Lung (tissue), 12 donors: ENCODE data around the gene CAPN13. TPM values are rescaled to one million over a fixed set of nuclear protein-coding genes. Genes with fewer than 3 reads are reported as not detected.

ENCODE experiments used
- ATAC-seq: fragments of 200-7000 bp; cut with Tn5 transposase; one replicate; pipeline ENCODE4 v1.9.1; 2020; ENCODE audit warnings: moderate number of reproducible peaks; ENCODE audit not compliant: insufficient read depth, low FRiP score
- DNase-seq, 3 donors: peaks; one replicate each; pipeline ENCODE4 v3.0.0-alpha.2; 2013 to 2017
- H3K27ac ChIP-seq, 2 donors: one replicate each; pipeline ENCODE4 v1.5.1; 2013; ENCODE audit warnings: mild to moderate bottlenecking in 2 of 2, moderate library complexity in 2 of 2, control low read depth in 1 of 2, inconsistent platforms in 1 of 2, low read depth in 1 of 2, low read length in 1 of 2
- H3K27me3 ChIP-seq, 3 donors: one replicate each; pipeline ENCODE4 v1.5.1; 2013; ENCODE audit warnings: low read length in 2 of 3; ENCODE audit not compliant: control insufficient read depth in 3 of 3, insufficient read depth in 3 of 3
- H3K36me3 ChIP-seq, 4 donors: one replicate each; pipeline ENCODE4 v1.5.1; 2013; ENCODE audit warnings: low read length in 4 of 4, mild to moderate bottlenecking in 1 of 4, moderate library complexity in 1 of 4; ENCODE audit not compliant: control insufficient read depth in 4 of 4, insufficient read depth in 4 of 4
- H3K4me1 ChIP-seq, 5 donors: one replicate each; pipeline ENCODE4 v1.5.1; 2013; ENCODE audit warnings: low read length in 5 of 5, mild to moderate bottlenecking in 2 of 5, moderate library complexity in 1 of 5; ENCODE audit not compliant: control insufficient read depth in 5 of 5, insufficient read depth in 5 of 5
- H3K4me3 ChIP-seq: one replicate; pipeline ENCODE4 v1.5.1; 2013; ENCODE audit warnings: mild to moderate bottlenecking, control low read depth, moderate library complexity
- H3K9ac ChIP-seq, 2 donors: one replicate each; pipeline ENCODE4 v1.5.1; 2013; ENCODE audit warnings: low read length in 2 of 2, control low read depth in 1 of 2; ENCODE audit not compliant: insufficient read depth in 1 of 2
- H3K9me3 ChIP-seq, 4 donors: one replicate each; pipeline ENCODE4 v1.5.1; 2013; ENCODE audit warnings: low read length in 3 of 4, mild to moderate bottlenecking in 1 of 4, moderate library complexity in 1 of 4; ENCODE audit not compliant: control insufficient read depth in 4 of 4, insufficient read depth in 3 of 4
- CTCF ChIP-seq: IDR thresholded peaks from 2 replicates; pipeline ENCODE4 v1.5.1; 2012; ENCODE audit warnings: mild to moderate bottlenecking; ENCODE audit errors: control extremely low read depth, extremely low read depth
- WGBS, 2 donors: extraction: QIAGEN DNeasy Blood & Tissue Kit; methylation state at CpG; one replicate each; pipeline ENCODE4 v1.1.7; 2013; 5-methylcytosine and 5-hydroxymethylcytosine counted together
- polyA plus RNA-seq, 2 donors: library from polyadenylated mRNA; stranded (reverse); fragments of 200-250 nt; gene quantifications; one replicate each; pipeline ENCODE4 v1.2.1, GENCODE V29; 2013
- total RNA-seq, 2 donors: library from RNA; depleted of rRNA in 1 of 2; stranded (reverse); fragments of >200 nt in 1 of 2; gene quantifications; one replicate each; pipeline ENCODE4 v1.2.1, GENCODE V29; 2014 to 2021
- donor health status: control.
- donor health status: control.
- donor health status: Bipolar disorder and iron deficiency.
- donor health status: healthy.
- donor health status: DM: yes; HTN: yes; CAD: no.

Gene CAPN13
- total and polyA plus RNA-seq, 4 donors, result 6.6 to 31.6 (median 8.2) TPM

GRCh38 chr2:30681022-30681421 lies 126.2 kb downstream of the CAPN13 start:
- peaks cover 0 to 4% (median 0%) of the 10 kb centered on the region in 5 donors for H3K4me1 ChIP-seq
- no peaks in the 10 kb centered on the region for H3K27me3 ChIP-seq
- no peak overlapping the region for H3K27ac ChIP-seq
- TF ChIP-seq CTCF, result no peak
- WGBS, 2 donors, result 92% methylated on average over 4 of the region's 4 CpGs
- H3K9me3 ChIP-seq, result peaks cover 0 to 2% (median 0%) of the 10 kb centered on the region in 4 donors
- no peak overlapping the region for H3K4me3 ChIP-seq
- DNase-seq (no peak), ATAC-seq (no peak)
- H3K9ac ChIP-seq, result no peak overlapping the region
- no peaks in the 10 kb centered on the region for H3K36me3 ChIP-seq

GRCh38 chr2:30680121-30680520 lies 127.1 kb downstream of the CAPN13 start:
- Histone ChIP-seq H3K27me3 (no peaks in the 10 kb centered on the region), H3K9ac (no peak overlapping the region), H3K4me3 (no peak overlapping the region), H3K27ac (no peak overlapping the region), H3K36me3 (no peaks in the 10 kb centered on the region), H3K9me3 (peaks cover 0 to 2% (median 0%) of the 10 kb centered on the region in 4 donors), H3K4me1 (peaks cover 0 to 4% (median 0%) of the 10 kb centered on the region in 5 donors)
- ATAC-seq (no peak), DNase-seq (no peak)
- TF ChIP-seq CTCF, result no peak
- 98 to 100% methylated on average over 3 of the region's 3 CpGs for WGBS, 2 donors

GRCh38 chr2:30679426-30680088 lies 127.7 kb downstream of the CAPN13 start:
- no peak for DNase-seq
- TF ChIP-seq CTCF, result no peak
- 88% methylated on average over 12 of the region's 12 CpGs for WGBS, 2 donors
- Histone ChIP-seq H3K27me3 (no peaks in the 10 kb centered on the region), H3K27ac (no peak overlapping the region), H3K4me3 (no peak overlapping the region), H3K9ac (no peak overlapping the region), H3K4me1 (no peaks in the 10 kb centered on the region), H3K36me3 (no peaks in the 10 kb centered on the region), H3K9me3 (peaks cover 0 to 2% (median 0%) of the 10 kb centered on the region in 4 donors)
- no peak for ATAC-seq
